HUES6 (cell line): ENCODE results near the gene ANKRD39.

ENCODE experiments used
- H3K27ac ChIP-seq: 2 replicates; pipeline ENCODE4 v1.7.0; 2013; ENCODE audit warnings: low read depth, mild to moderate bottlenecking, low read length, inconsistent platforms
- H3K27me3 ChIP-seq: 2 replicates; pipeline ENCODE4 v1.6.1; 2013; ENCODE audit warnings: low read length; ENCODE audit not compliant: control insufficient read depth, insufficient read depth
- H3K36me3 ChIP-seq: 2 replicates; pipeline ENCODE4 v1.6.1; 2013; ENCODE audit warnings: low read length; ENCODE audit not compliant: control insufficient read depth, insufficient read depth
- H3K4me1 ChIP-seq: 2 replicates; pipeline ENCODE4 v1.6.1; 2013; ENCODE audit warnings: low read length; ENCODE audit not compliant: control insufficient read depth, insufficient read depth
- H3K4me3 ChIP-seq: 2 replicates; pipeline ENCODE4 v1.5.1; 2013; ENCODE audit warnings: low read depth, low read length
- H3K9ac ChIP-seq: one replicate; pipeline ENCODE4 v1.6.1; 2013; ENCODE audit warnings: mild to moderate bottlenecking, low read length
- H3K9me3 ChIP-seq: 2 replicates; pipeline ENCODE4 v1.6.1; 2013; ENCODE audit warnings: low read depth, low read length; ENCODE audit not compliant: control insufficient read depth, insufficient read depth

The ANKRD39 gene

GRCh38 chr2:96837575-96837974 lies 20.2 kb downstream of the ANKRD39 start:
- peaks cover 22% of the 10 kb centered on the region for H3K36me3 ChIP-seq

GRCh38 chr2:96835830-96836229 lies 22.0 kb downstream of the ANKRD39 start:
- Histone ChIP-seq H3K27ac (no peak overlapping the region), H3K9ac (no peak overlapping the region), H3K36me3 (peaks cover 24% of the 10 kb centered on the region), H3K4me1 (peaks cover 29% of the 10 kb centered on the region), H3K9me3 (no peaks in the 10 kb centered on the region), H3K4me3 (no peak overlapping the region), H3K27me3 (no peaks in the 10 kb centered on the region)

More at GRCh38 chr2:96837575-96837974, 20.2 kb downstream of the ANKRD39 start:
- Histone ChIP-seq H3K4me3 (no peak overlapping the region), H3K27me3 (no peaks in the 10 kb centered on the region), H3K9me3 (no peaks in the 10 kb centered on the region), H3K4me1 (peaks cover 23% of the 10 kb centered on the region), H3K9ac (no peak overlapping the region), H3K27ac (no peak overlapping the region)

- peak overlapping the region; percentile 47 for H3K4me3 ChIP-seq
- H3K4me1 ChIP-seq, result peaks cover 23% of the 10 kb centered on the region
- H3K9ac ChIP-seq, result peak overlapping the region; percentile 44
- H3K9me3 ChIP-seq, result no peaks in the 10 kb centered on the region
- peaks cover 46% of the 10 kb centered on the region for H3K36me3 ChIP-seq
- no peak overlapping the region; the same call in 1 of the 2 replicates for H3K27ac ChIP-seq
- H3K27me3 ChIP-seq, result no peaks in the 10 kb centered on the region
Observed at GRCh38 chr2:96832754-96833507, 24.9 kb downstream of the ANKRD39 start.

GRCh38 chr2:96832408-96832753 lies 25.4 kb downstream of the ANKRD39 start:
- no peaks in the 10 kb centered on the region for H3K27me3 ChIP-seq
- peaks cover 46% of the 10 kb centered on the region for H3K36me3 ChIP-seq
- H3K4me3 ChIP-seq, result peak overlapping the region; percentile 47
- no peak overlapping the region for H3K27ac ChIP-seq
- no peaks in the 10 kb centered on the region for H3K9me3 ChIP-seq
- H3K9ac ChIP-seq, result no peak overlapping the region
- H3K4me1 ChIP-seq, result peaks cover 20% of the 10 kb centered on the region

- H3K9ac ChIP-seq, result no peak overlapping the region
- no peaks in the 10 kb centered on the region for H3K9me3 ChIP-seq
- no peaks in the 10 kb centered on the region for H3K27me3 ChIP-seq
- no peak overlapping the region for H3K27ac ChIP-seq
- no peak overlapping the region for H3K4me3 ChIP-seq
- H3K36me3 ChIP-seq, result peaks cover 48% of the 10 kb centered on the region
- H3K4me1 ChIP-seq, result peaks cover 18% of the 10 kb centered on the region
Observed at GRCh38 chr2:96831679-96832078, 26.1 kb downstream of the ANKRD39 start.

- Histone ChIP-seq H3K9ac (no peak overlapping the region), H3K9me3 (no peaks in the 10 kb centered on the region), H3K27me3 (no peaks in the 10 kb centered on the region), H3K4me3 (no peak overlapping the region), H3K36me3 (peaks cover 63% of the 10 kb centered on the region), H3K4me1 (peaks cover 18% of the 10 kb centered on the region), H3K27ac (no peak overlapping the region)
Observed at GRCh38 chr2:96830044-96830562, 27.7 kb downstream of the ANKRD39 start.

GRCh38 chr2:96828874-96829273 lies 28.9 kb downstream of the ANKRD39 start:
- Histone ChIP-seq H3K4me3 (no peak overlapping the region), H3K9me3 (no peaks in the 10 kb centered on the region), H3K9ac (no peak overlapping the region), H3K36me3 (peaks cover 66% of the 10 kb centered on the region), H3K27me3 (no peaks in the 10 kb centered on the region), H3K4me1 (peaks cover 18% of the 10 kb centered on the region), H3K27ac (no peak overlapping the region)

GRCh38 chr2:96828436-96828835 lies 29.4 kb downstream of the ANKRD39 start:
- peaks cover 17% of the 10 kb centered on the region for H3K4me1 ChIP-seq
- H3K27me3 ChIP-seq, result no peaks in the 10 kb centered on the region
- H3K9ac ChIP-seq, result no peak overlapping the region
- peaks cover 69% of the 10 kb centered on the region for H3K36me3 ChIP-seq
- H3K9me3 ChIP-seq, result no peaks in the 10 kb centered on the region
- no peak overlapping the region for H3K27ac ChIP-seq
- H3K4me3 ChIP-seq, result no peak overlapping the region

- Histone ChIP-seq H3K36me3 (peaks cover 81% of the 10 kb centered on the region), H3K9ac (no peak overlapping the region)
Observed at GRCh38 chr2:96826546-96827278, 31.1 kb downstream of the ANKRD39 start.

GRCh38 chr2:96825057-96825456 lies 32.8 kb downstream of the ANKRD39 start:
- Histone ChIP-seq H3K36me3 (peaks cover 79% of the 10 kb centered on the region), H3K27me3 (no peaks in the 10 kb centered on the region), H3K4me3 (no peak overlapping the region), H3K27ac (no peak overlapping the region), H3K9me3 (no peaks in the 10 kb centered on the region), H3K9ac (no peak overlapping the region), H3K4me1 (peaks cover 5% of the 10 kb centered on the region)

More at GRCh38 chr2:96826546-96827278, 31.1 kb downstream of the ANKRD39 start:
- no peaks in the 10 kb centered on the region for H3K4me1 ChIP-seq
- H3K27ac ChIP-seq, result no peak overlapping the region
- H3K27me3 ChIP-seq, result no peaks in the 10 kb centered on the region
- H3K4me3 ChIP-seq, result no peak overlapping the region
- no peaks in the 10 kb centered on the region for H3K9me3 ChIP-seq
